ENCODE measurements around the gene DIPK1C. TPM values are rescaled to one million over a fixed set of nuclear protein-coding genes. Genes with fewer than 3 reads are reported as not detected.

DIPK1C gene
- total RNA-seq, 1 donor from 2014 or later = not detected

DNA sequence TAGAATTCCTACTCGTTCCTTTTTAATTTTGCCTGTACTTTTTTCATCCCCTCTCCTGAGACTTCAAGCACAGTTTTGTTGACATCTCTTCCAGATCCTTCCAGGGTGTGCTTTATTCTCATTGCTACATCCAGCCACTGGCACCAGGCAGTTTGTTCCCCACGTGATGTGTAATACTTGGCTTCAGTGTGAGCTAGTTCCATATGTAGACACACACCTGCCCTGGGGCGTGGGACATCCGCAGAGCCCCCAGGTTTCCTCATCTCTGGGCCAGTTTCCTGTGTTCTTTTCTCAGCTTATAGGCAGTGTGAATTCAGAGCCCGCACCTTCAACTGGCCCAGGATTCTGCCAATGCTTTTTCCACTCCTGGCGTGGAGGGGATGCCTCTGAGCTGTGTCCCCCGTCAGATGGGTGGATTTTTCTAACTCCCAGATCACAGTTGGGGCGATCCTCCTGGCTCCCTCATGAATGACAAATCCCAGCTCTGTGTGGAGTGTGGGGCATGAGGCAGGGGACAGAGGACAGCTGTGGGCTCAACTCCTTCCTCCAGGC is 46.6 kb downstream of the DIPK1C start:
- Mint-ChIP-seq H3K9me3 (ENCODE audit: unreplicated experiment) (no peaks in the 10 kb centered on the region), H3K4me3 (ENCODE audit: unreplicated experiment) (no peak overlapping the region), H3K4me1 (ENCODE audit: low read depth, unreplicated experiment) (no peaks in the 10 kb centered on the region), H3K27me3 (ENCODE audit: low read depth, unreplicated experiment) (peaks cover 16% of the 10 kb centered on the region), H3K36me3 (ENCODE audit: low read depth, unreplicated experiment) (no peaks in the 10 kb centered on the region), H3K27ac (ENCODE audit: unreplicated experiment) (no peak overlapping the region)
- no peak for TF ChIP-seq EZH2 (IDR thresholded peaks at IDR 0.05; ENCODE audit: insufficient read depth, low read length)
- TF ChIP-seq, protein P1, sequence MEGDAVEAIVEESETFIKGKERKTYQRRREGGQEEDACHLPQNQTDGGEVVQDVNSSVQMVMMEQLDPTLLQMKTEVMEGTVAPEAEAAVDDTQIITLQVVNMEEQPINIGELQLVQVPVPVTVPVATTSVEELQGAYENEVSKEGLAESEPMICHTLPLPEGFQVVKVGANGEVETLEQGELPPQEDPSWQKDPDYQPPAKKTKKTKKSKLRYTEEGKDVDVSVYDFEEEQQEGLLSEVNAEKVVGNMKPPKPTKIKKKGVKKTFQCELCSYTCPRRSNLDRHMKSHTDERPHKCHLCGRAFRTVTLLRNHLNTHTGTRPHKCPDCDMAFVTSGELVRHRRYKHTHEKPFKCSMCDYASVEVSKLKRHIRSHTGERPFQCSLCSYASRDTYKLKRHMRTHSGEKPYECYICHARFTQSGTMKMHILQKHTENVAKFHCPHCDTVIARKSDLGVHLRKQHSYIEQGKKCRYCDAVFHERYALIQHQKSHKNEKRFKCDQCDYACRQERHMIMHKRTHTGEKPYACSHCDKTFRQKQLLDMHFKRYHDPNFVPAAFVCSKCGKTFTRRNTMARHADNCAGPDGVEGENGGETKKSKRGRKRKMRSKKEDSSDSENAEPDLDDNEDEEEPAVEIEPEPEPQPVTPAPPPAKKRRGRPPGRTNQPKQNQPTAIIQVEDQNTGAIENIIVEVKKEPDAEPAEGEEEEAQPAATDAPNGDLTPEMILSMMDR (IDR thresholded peaks at IDR 0.05; ENCODE audit: insufficient read depth, low read depth, low read length) = no peak
- no peaks in the 10 kb centered on the region for H3K4me1 ChIP-seq (ENCODE audit: insufficient read depth, low read length)
- H3K27ac ChIP-seq (ENCODE audit: low read depth, low read length) = no peak overlapping the region
- H3K9me3 ChIP-seq (ENCODE audit: insufficient read depth, low read depth, low read length) = no peaks in the 10 kb centered on the region
- H3K4me2 ChIP-seq (ENCODE audit: low read length) = no peak overlapping the region
- DNase-seq (ENCODE audit: low read depth) = no peak
- H3K9ac ChIP-seq (ENCODE audit: low read length) = no peak overlapping the region
- no peak overlapping the region for H3K4me3 ChIP-seq (ENCODE audit: insufficient read depth, low read depth, low read length)
- no peaks in the 10 kb centered on the region for H4K20me1 ChIP-seq (ENCODE audit: insufficient read depth, low read length)
- peaks cover 3% of the 10 kb centered on the region for H3K27me3 ChIP-seq (ENCODE audit: insufficient read depth, low read length)
- no peak overlapping the region for H2AFZ ChIP-seq (ENCODE audit: low read depth, low read length)
- FAIRE-seq = no peak
- no peaks in the 10 kb centered on the region for H3K36me3 ChIP-seq (ENCODE audit: insufficient read depth, low read length)
- no peaks in the 10 kb centered on the region for H3K79me2 ChIP-seq (ENCODE audit: insufficient read depth, low read length)

- DNase-seq (ENCODE audit: low read depth) (no peak), FAIRE-seq (no peak)
- no peak for TF ChIP-seq EZH2 (IDR thresholded peaks at IDR 0.05; ENCODE audit: insufficient read depth, low read length)
- TF ChIP-seq, protein P1 (IDR thresholded peaks at IDR 0.05; ENCODE audit: insufficient read depth, low read depth, low read length) = no peak
- no peak overlapping the region for H3K27ac ChIP-seq (ENCODE audit: low read depth, low read length)
- no peaks in the 10 kb centered on the region for H3K9me3 ChIP-seq (ENCODE audit: insufficient read depth, low read depth, low read length)
- Mint-ChIP-seq H3K27me3 (ENCODE audit: low read depth, unreplicated experiment) (peaks cover 9% of the 10 kb centered on the region), H3K9me3 (ENCODE audit: unreplicated experiment) (no peaks in the 10 kb centered on the region), H3K36me3 (ENCODE audit: low read depth, unreplicated experiment) (no peaks in the 10 kb centered on the region), H3K4me3 (ENCODE audit: unreplicated experiment) (no peak overlapping the region), H3K27ac (ENCODE audit: unreplicated experiment) (no peak overlapping the region), H3K4me1 (ENCODE audit: low read depth, unreplicated experiment) (no peaks in the 10 kb centered on the region)
- no peaks in the 10 kb centered on the region for H3K36me3 ChIP-seq (ENCODE audit: insufficient read depth, low read length)
- H4K20me1 ChIP-seq (ENCODE audit: insufficient read depth, low read length) = no peaks in the 10 kb centered on the region
- no peaks in the 10 kb centered on the region for H3K79me2 ChIP-seq (ENCODE audit: insufficient read depth, low read length)
- no peak overlapping the region for H3K9ac ChIP-seq (ENCODE audit: low read length)
- no peak overlapping the region for H3K4me2 ChIP-seq (ENCODE audit: low read length)
- H3K4me1 ChIP-seq (ENCODE audit: insufficient read depth, low read length) = no peaks in the 10 kb centered on the region
- no peak overlapping the region for H2AFZ ChIP-seq (ENCODE audit: low read depth, low read length)
- H3K27me3 ChIP-seq (ENCODE audit: insufficient read depth, low read length) = peaks cover 3% of the 10 kb centered on the region
- no peak overlapping the region for H3K4me3 ChIP-seq (ENCODE audit: insufficient read depth, low read depth, low read length)
These were observed 49.2 kb downstream of the DIPK1C start for GRCh38 chr18:74407888-74408287.

- Histone ChIP-seq H2AFZ (ENCODE audit: low read depth, low read length) (no peak overlapping the region), H3K27ac (ENCODE audit: low read depth, low read length) (no peak overlapping the region), H3K36me3 (ENCODE audit: insufficient read depth, low read length) (no peaks in the 10 kb centered on the region), H3K27me3 (ENCODE audit: insufficient read depth, low read length) (no peaks in the 10 kb centered on the region), H3K9me3 (ENCODE audit: insufficient read depth, low read depth, low read length) (no peaks in the 10 kb centered on the region), H3K79me2 (ENCODE audit: insufficient read depth, low read length) (no peaks in the 10 kb centered on the region), H3K9ac (ENCODE audit: low read length) (no peak overlapping the region), H3K4me1 (ENCODE audit: insufficient read depth, low read length) (no peaks in the 10 kb centered on the region), H3K4me3 (ENCODE audit: insufficient read depth, low read depth, low read length) (no peak overlapping the region), H4K20me1 (ENCODE audit: insufficient read depth, low read length) (no peaks in the 10 kb centered on the region), H3K4me2 (ENCODE audit: low read length) (no peak overlapping the region)
- no peak for TF ChIP-seq EZH2 (IDR thresholded peaks at IDR 0.05; ENCODE audit: insufficient read depth, low read length)
- TF ChIP-seq, protein P1 (IDR thresholded peaks at IDR 0.05; ENCODE audit: insufficient read depth, low read depth, low read length) = no peak
- FAIRE-seq = no peak
- Mint-ChIP-seq H3K9me3 (ENCODE audit: unreplicated experiment) (no peaks in the 10 kb centered on the region), H3K36me3 (ENCODE audit: low read depth, unreplicated experiment) (no peaks in the 10 kb centered on the region), H3K27ac (ENCODE audit: unreplicated experiment) (no peak overlapping the region), H3K27me3 (ENCODE audit: low read depth, unreplicated experiment) (peaks cover 9% of the 10 kb centered on the region), H3K4me3 (ENCODE audit: unreplicated experiment) (no peak overlapping the region), H3K4me1 (ENCODE audit: low read depth, unreplicated experiment) (no peaks in the 10 kb centered on the region)
- DNase-seq (ENCODE audit: low read depth) = no peak
These were observed 54.2 kb downstream of the DIPK1C start for GRCh38 chr18:74402806-74403433.

Measured in astrocyte (in vitro differentiated cells and primary cell).